Measurements from ENCODE around the gene PAGE4.

Gene PAGE4

GRCh38 chrX:49829016-49829415 lies at the start of gene PAGE4:
Gene PAGE4 (plus strand): TSS chrX:49829303. CDS start chrX:49830429, 1,126 bp downstream.
- no peak for DNase-seq

GRCh38 chrX:49784747-49785280 lies 44.3 kb upstream of the PAGE4 start:
- no peak for DNase-seq

- DNase-seq = no peak
Observed at GRCh38 chrX:49792376-49792775, 36.7 kb upstream of the PAGE4 start.

GRCh38 chrX:49793686-49794085 lies 35.4 kb upstream of the PAGE4 start:
- no peak for DNase-seq

- DNase-seq = no peak
Observed at GRCh38 chrX:49799828-49800227, 29.3 kb upstream of the PAGE4 start.

GRCh38 chrX:49809891-49810632 lies 19.0 kb upstream of the PAGE4 start:
- DNase-seq = no peak

GRCh38 chrX:49812177-49812576 lies 16.9 kb upstream of the PAGE4 start:
- no peak for DNase-seq

GRCh38 chrX:49816435-49816834 lies 12.7 kb upstream of the PAGE4 start:
- no peak for DNase-seq

- DNase-seq = peak; percentile 7
Observed at GRCh38 chrX:49838374-49838773, 9.3 kb downstream of the PAGE4 start.

- DNase-seq = peak; percentile 22
Observed at GRCh38 chrX:49840679-49841078, 11.6 kb downstream of the PAGE4 start.

GRCh38 chrX:49842621-49843020 lies 13.5 kb downstream of the PAGE4 start:
- no peak for DNase-seq

- peak; percentile 35 for DNase-seq
Observed at GRCh38 chrX:49844611-49845010, 15.5 kb downstream of the PAGE4 start.

GRCh38 chrX:49845701-49846403 lies 16.7 kb downstream of the PAGE4 start:
- DNase-seq = no peak

GRCh38 chrX:49846522-49846921 lies 17.4 kb downstream of the PAGE4 start:
- no peak for DNase-seq

- no peak for DNase-seq
Observed at GRCh38 chrX:49848275-49848674, 19.2 kb downstream of the PAGE4 start.

GRCh38 chrX:49850028-49850427 lies 20.9 kb downstream of the PAGE4 start:
- DNase-seq = no peak

GRCh38 chrX:49853661-49854060 lies 24.6 kb downstream of the PAGE4 start:
- no peak for DNase-seq

GRCh38 chrX:49856819-49857218 lies 27.7 kb downstream of the PAGE4 start:
- DNase-seq = no peak

GRCh38 chrX:49858341-49858740 lies 29.2 kb downstream of the PAGE4 start:
- DNase-seq = no peak

GRCh38 chrX:49859491-49859890 lies 30.4 kb downstream of the PAGE4 start:
- no peak for DNase-seq

GRCh38 chrX:49860867-49861535 lies 31.9 kb downstream of the PAGE4 start:
- no peak for DNase-seq

GRCh38 chrX:49862093-49862492 lies 33.0 kb downstream of the PAGE4 start:
- no peak for DNase-seq

GRCh38 chrX:49868739-49869138 lies 39.6 kb downstream of the PAGE4 start:
- no peak for DNase-seq

GRCh38 chrX:49876750-49877149 lies 47.6 kb downstream of the PAGE4 start:
- DNase-seq = peak; percentile 50
